Raji (cell line): Measurements from ENCODE around the gene DDIAS.
A peak's percentile ranks its signal among the peaks of the same experiment; 100 is the strongest.

ENCODE experiments used
- POLR2A ChIP-seq: IDR thresholded peaks from 2 replicates; pipeline ENCODE4 v1.6.1; 2011; ENCODE audit warnings: low read depth, low read length, control low read depth; ENCODE audit not compliant: insufficient read depth

Gene DDIAS, protein sequence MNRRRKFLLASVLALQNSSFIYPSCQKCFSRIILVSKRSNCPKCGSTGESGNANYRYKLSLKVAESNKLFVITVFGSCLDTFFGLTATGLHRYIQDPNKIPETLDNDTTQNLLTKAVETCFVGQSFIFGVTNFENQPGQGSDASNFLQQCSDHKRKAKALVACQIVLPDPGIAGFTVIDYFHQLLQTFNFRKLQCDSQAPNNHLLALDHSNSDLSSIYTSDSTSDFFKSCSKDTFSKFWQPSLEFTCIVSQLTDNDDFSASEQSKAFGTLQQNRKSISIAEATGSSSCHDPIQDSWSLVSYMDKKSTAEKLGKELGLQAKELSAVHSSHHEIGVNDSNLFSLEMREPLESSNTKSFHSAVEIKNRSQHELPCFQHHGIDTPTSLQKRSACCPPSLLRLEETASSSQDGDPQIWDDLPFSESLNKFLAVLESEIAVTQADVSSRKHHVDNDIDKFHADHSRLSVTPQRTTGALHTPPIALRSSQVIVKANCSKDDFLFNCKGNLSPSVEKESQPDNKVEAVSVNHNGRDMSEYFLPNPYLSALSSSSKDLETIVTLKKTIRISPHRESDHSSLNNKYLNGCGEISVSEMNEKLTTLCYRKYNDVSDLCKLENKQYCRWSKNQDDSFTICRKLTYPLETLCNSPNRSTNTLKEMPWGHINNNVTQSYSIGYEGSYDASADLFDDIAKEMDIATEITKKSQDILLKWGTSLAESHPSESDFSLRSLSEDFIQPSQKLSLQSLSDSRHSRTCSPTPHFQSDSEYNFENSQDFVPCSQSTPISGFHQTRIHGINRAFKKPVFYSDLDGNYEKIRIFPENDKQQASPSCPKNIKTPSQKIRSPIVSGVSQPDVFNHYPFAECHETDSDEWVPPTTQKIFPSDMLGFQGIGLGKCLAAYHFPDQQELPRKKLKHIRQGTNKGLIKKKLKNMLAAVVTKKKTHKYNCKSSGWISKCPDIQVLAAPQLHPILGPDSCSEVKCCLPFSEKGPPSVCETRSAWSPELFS

GRCh38 chr11:82901165-82901921, at the start of gene DDIAS:
Gene DDIAS (plus strand): TSS chr11:82901736. CDS start chr11:82914739, 13,003 bp downstream.
- peak; percentile 78 for TF ChIP-seq POLR2A

DNA sequence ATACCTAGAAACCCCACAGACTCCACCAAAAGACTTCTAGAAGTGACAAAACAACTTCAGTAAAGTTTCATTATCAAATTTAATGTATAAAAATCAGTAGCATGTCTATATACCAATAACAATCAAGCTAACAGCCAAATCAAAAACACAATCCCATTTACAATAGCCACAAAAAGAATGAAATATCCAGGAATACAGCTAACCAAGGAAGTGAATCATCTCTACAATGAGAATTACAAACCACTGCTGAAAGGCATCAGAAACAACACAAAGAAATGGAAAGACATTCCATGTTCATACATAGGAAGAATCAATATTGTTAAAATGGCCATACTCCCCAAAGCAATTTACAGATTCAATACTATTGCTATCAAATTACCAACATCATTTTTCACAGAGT, 47.3 kb upstream of the DDIAS start:
- no peak for TF ChIP-seq POLR2A

DNA sequence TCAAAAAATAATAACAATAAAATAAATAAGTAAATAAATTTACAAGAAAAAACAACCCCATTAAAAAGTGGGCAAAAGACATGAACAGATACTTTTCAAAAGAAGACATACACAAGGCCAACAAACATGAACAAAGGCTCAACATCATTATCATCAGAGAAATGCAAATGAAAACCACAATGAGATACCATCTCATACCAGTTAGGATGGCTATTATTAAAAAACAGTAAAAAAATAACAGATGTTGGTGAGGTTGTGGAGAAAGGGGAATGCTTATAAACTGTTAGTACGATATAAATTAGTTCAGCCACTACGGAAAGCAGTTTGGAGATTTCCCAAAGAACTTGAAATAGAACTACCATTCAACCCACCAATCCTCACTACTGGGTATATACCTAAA, 45.9 kb upstream of the DDIAS start:
- no peak for TF ChIP-seq POLR2A

DNA sequence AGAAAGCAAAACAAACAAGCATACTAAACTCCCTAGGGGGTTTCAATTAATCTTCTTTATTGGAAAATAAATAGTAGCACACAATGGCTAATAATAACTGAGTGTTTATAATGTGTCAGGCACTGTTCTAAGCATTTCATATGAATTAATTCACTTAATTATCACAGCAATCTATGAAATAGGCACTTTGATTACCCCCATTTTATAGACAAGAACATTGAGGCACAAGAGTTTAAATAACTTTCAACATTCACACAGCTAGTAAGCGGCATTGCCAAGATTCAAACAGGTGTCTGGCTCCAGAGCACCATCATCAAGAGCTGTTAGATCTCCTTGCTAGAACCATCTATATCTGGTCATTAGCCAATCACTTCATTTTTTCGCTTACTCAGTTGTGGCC, 44.4 kb upstream of the DDIAS start:
- TF ChIP-seq POLR2A = no peak

DNA sequence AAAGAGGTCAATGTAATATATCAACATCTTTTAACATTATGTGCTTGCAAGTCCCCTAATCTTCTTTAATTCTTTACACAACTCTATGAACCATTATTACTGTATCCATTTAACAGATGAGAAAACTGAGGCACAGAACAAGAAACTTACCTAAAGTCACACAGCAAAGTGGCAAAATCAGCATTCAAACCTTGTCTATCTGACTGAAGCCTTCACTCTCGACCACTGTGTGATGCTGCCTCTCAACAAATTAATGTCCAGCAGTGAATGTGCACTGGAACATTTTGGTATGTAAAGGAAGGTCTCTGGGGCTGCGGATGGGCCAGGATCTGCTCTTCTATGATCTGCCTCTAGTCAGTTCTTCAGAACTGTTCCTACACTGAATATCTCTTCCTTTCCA, 43.4 kb upstream of the DDIAS start:
- no peak for TF ChIP-seq POLR2A

DNA sequence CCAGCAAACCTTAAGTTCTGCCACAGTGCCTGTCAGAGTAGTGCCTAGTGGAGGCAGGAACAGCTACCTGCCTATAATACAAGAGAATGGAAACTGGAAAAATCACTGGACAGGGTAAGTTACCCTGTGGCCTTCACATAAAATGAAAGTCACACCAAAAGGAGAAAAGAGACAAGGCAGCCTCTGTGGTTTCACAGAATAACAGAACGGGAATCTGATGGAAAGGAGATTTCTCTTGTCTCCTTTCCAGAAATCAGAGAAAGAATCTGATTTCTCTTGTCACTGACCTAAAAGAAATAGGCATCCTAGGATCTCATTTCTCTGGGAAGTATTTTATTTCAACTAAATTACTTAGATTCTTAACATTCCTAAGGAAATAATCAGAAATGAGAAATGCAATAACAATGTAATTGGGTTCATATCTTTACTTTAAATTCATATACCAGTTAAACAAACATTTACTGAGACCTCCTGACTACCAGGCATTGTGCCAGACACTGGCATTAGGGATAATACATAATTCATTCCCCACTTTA, 42.9 kb upstream of the DDIAS start:
- TF ChIP-seq POLR2A = no peak

DNA sequence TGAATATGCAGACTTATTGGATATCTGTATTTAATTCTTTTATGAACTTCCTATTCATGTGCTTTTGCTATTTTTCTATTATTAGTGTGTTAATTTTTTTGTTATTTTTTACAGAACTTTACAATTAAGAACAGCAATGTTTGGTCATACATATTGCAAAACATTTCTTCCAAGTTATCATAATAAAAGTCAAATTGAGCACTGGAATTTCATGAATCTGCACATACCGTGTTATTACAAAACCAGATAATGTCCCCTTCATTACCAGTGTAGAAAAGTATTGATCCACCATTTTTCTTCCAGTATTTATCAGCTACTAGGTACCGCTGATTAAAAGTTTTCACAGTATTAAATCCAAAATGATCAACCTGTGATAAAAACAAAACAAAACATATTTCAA, 41.8 kb upstream of the DDIAS start:
- TF ChIP-seq POLR2A = no peak

- no peak for TF ChIP-seq POLR2A
Observed at GRCh38 chr11:82862379-82862778, 39.2 kb upstream of the DDIAS start.

DNA sequence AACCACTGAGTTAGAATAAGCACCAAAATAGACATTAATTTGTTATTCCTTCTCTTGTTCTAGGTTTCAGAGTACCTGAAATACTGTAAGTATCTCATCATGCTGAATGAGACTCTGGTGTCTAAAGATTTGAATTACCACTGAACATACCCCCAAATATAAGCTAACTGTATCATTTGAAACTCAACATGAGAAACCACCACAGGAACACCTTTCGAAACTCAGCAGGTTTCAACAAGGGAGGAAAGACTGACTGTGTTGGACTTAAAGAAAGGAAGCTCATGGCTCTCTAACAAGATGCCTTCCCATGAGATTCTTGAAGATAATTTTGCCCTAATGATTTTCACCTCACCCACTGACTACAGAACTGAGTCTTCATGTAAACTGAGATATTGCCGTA, 38.3 kb upstream of the DDIAS start:
- TF ChIP-seq POLR2A = no peak

- no peak for TF ChIP-seq POLR2A
Observed at GRCh38 chr11:82864268-82864667, 37.3 kb upstream of the DDIAS start.

DNA sequence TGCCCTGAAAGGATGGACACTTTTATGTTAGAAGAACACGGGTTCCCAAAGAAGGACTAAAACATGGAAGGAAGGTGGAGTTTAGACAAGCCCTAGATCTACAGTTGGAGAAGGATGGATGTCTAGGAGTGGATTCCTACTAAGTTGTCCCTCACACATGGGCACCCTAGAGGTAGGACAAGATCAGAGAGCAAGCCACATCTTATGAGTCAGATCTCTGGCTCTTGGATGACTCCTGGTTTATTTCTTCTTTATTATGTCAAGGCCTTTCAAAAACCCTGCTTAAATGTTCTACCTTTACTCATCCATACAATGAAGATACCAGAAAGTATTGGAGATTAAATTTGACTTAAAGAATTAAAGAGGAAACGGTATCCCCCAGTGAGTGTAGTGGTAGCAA, 35.7 kb upstream of the DDIAS start:
- no peak for TF ChIP-seq POLR2A

DNA sequence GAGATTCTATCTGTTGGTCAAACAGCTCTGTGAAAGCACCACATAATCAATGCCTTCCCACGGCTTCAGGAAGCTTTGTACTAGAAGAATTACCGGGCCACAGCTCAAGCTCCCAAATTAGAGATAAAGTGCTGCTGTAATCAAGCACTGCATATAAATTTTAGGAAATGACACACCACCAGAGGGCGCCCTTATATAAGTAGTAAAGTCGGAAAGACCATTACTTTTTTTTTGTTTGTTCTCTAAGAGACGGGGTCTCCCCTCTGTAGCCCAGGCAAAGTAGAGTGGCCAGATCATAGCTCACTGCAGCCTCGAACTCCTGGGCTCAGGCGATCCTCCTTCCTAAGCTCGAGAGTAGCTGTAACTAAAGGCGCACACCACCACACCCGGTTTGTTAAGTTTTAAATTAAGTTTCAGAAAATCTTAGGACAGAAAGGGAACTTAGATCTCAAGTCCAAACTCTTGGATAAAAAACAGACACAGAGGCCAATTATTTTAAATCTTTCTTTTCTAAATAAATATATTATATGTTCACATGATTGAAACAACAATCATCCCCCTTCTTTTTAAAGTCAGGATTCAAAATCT, 33.9 kb upstream of the DDIAS start:
- no peak for TF ChIP-seq POLR2A

DNA sequence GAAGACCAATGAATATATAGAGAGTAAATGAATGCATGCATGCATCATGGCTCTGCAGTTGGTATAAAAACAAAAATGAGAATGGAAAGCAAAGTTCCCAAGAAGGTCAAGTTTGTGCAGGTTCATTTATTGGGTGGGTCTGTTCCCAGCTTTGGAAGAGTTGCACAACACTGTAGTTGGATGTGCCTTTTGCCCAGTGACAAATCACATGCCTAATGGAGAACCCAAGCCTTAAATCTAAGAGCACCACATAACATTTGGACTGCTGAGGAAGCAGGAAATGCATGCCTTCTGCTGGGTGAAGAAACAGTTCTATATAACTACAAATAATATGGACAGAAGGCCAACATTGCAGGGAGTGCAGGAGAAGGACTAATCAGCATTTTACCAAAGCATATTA, 31.9 kb upstream of the DDIAS start:
- no peak for TF ChIP-seq POLR2A

- TF ChIP-seq POLR2A = no peak
Observed at GRCh38 chr11:82871646-82872045, 29.9 kb upstream of the DDIAS start.
